Measurements from ENCODE around the gene TCP11.

Gene TCP11

GRCh38 chr6:35141007-35141655, at the start of gene TCP11:
Gene TCP11, minus strand, starts transcription at chr6:35141339. Its CDS starts 469 bp downstream, at chr6:35140870.
- DNase-seq (ENCODE audit: low spot score), result no peak

DNA sequence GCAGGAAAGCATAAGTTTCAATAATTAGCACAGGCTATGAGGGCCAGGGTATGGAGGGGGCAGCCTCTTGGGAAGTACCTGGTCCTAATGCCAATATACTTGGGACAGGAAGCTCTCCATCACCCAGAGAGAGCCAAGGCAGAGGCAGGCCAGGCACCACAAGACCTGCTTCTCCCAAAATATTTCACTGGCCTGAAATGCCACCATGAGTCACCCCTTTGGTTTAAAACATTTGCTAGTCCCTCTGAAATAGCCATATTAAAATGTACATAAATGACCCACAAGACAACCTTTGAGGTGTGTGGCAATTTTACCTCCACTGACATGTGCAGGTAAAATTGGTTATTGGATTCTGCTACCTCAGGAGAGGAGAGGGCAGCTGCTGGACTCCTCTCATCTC, 49.2 kb upstream of the TCP11 start:
- DNase-seq (ENCODE audit: low spot score), result no peak

- no peak for DNase-seq (ENCODE audit: low spot score)
Measured at GRCh38 chr6:35188886-35189285, 47.7 kb upstream of the TCP11 start.

GRCh38 chr6:35186571-35186970, 45.4 kb upstream of the TCP11 start:
- no peak for DNase-seq (ENCODE audit: low spot score)

GRCh38 chr6:35185971-35186370, 44.8 kb upstream of the TCP11 start:
- no peak for DNase-seq (ENCODE audit: low spot score)

- DNase-seq (ENCODE audit: low spot score), result no peak
Measured at GRCh38 chr6:35185302-35185681, 44.2 kb upstream of the TCP11 start.

- DNase-seq (ENCODE audit: low spot score), result no peak
Measured at GRCh38 chr6:35184580-35185301, 43.6 kb upstream of the TCP11 start.

DNA sequence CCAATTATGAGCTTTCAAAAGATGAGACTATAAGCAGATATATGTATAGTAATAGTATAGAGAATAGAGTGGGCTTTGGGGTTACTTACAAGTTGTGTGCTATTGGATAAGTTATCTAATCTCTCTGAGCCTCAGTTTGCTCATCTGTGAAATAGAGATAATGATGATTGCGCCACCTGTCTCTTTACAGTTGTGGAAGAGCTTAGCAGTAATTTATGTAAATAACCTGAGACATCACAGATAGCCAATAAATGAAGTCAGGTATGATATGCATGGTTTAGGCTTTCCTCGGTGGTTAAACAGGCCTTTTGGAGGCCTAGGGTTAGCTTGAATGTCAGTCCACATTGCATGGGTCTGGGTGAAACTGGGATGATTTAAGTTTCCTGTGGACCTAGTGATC, 42.8 kb upstream of the TCP11 start:
- no peak for DNase-seq (ENCODE audit: low spot score)

DNA sequence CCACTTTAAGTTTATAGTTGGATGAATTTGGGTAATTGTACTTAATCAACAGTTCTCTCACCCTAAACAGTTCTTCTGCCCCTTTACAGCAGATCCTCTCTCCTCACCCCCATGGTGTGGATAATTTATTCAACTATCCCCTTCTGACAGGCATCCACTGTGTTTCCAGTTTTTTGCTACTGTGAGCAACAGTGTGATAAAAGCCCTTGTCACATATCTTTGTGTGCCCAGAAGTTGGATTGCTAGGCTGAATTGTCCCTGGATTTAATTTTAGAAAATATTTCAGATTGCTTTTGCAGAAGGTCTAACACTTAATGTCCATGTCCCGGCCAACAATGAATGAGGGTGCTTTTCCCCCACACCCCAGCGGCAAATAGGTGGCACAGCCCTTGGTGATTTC, 42.1 kb upstream of the TCP11 start:
- DNase-seq (ENCODE audit: low spot score), result no peak

DNA sequence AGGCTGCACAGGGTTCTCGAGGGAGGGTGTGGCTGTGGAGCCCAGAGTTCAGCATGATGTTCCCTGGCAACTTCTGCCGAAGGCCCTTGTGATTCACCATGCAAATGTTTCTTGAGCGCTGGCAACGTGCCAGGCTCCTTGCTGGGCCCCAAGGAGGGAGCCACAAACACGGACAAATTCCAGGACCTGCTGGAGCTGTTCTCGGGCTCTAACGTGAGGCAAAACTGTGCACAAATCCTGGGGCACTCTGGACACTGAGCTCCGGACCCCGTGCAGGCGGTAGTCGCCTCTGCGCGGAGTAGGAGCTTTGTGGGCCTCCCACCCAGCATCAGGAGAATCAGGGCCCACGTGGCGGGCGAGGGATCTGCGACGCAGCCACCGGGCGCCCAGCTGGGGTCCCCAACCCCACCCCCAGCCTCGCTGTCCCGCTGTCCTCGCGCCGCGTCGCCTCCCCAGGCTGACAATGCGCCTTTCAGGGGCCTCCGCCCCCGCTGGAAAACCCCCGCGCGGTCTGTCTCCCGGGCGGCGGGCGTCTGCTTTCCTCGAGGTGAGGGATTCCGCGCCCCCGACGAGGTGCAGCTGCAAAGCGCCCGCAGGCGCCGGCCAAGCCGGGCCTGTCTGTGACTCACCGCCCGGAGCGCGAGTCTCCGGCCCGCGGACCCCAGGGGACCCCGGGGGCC, 40.9 kb upstream of the TCP11 start:
- no peak for DNase-seq (ENCODE audit: low spot score)

DNA sequence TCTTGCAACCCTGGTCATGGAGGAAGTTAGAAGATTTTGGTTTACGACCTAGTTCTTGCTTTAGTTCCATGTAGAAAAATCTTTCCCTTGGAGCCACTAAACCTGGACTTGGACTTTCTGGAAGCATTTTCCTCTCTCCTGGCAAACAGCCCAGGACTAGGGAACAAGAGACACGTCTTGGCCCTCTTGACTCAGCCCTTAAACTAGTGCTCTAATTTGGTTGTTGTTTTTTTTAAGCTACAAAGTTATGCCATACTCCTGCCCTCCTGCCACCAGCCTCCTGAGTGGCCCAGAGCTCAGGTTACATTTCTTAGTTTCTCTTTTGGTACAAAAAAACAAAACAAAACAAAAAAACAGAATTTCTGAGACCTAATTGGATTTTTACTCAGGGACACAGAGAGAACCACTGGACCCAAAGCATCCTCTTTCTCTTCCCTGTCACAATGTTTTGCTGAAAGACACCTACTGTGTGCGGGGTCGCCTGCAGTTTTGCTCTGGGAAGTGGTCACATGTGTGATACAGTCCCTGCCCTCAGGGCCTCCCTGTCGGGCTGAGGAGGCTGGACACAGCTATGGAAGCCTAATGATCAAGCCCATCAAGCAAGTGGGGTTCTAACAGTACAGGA, 40.3 kb upstream of the TCP11 start:
- no peak for DNase-seq (ENCODE audit: low spot score)

GRCh38 chr6:35179901-35180535, 38.9 kb upstream of the TCP11 start:
- DNase-seq (ENCODE audit: low spot score), result no peak

GRCh38 chr6:35178932-35179832, 38.0 kb upstream of the TCP11 start:
- DNase-seq (ENCODE audit: low spot score), result no peak

- DNase-seq (ENCODE audit: low spot score), result no peak
Measured at GRCh38 chr6:35178012-35178411, 36.9 kb upstream of the TCP11 start.

- DNase-seq (ENCODE audit: low spot score), result no peak
Measured at GRCh38 chr6:35177596-35177995, 36.5 kb upstream of the TCP11 start.

DNA sequence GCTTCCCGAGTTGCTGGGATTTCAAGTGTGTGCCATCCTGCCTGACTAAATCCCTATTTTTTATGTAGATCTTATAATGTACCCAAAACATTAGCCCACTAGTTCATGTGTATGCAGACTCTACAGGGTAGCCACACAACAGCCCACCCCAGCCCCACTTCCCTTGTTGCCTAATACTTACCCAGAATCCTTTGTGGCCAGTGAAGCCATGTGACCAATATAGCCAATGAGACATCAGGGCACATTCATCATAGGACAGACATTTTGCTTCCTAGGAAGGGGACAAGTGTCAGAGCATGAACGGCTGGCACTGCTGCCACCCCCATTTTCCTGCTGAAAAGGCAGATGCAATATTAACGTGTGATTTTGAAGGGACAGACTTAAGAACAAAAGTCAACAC, 36.0 kb upstream of the TCP11 start:
- no peak for DNase-seq (ENCODE audit: low spot score)

- no peak for DNase-seq (ENCODE audit: low spot score)
Measured at GRCh38 chr6:35176301-35177024, 35.3 kb upstream of the TCP11 start.

GRCh38 chr6:35174501-35174900, 33.4 kb upstream of the TCP11 start:
- DNase-seq (ENCODE audit: low spot score), result no peak

DNA sequence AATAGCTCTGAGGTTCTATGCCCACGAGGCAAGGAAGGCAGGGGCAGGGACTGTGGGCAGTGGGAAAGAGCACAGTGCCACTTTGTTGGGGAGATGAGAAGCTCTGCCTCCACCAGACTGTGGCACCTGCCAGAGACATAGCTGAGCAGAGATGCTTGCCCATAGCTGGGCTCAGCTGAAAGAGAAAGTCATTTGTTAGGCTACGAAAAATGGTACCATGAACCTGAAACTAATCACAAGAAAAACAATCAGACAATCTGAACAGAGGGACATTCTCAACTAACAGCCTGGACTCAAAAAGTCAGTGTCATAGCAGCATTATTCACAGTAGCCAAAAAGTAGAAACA, 32.9 kb upstream of the TCP11 start:
- no peak for DNase-seq (ENCODE audit: low spot score)

GRCh38 chr6:35173427-35174087, 32.4 kb upstream of the TCP11 start:
- peak; percentile 67 for DNase-seq (ENCODE audit: low spot score)

Measured in COLO829 (cell line).